OCI-LY3 (cell line): Measurements from ENCODE around the gene TBC1D1.

Experiments
- H2AFZ ChIP-seq: fragments of 200-600, 300-600 bp; shearing (Covaris generic); 2 replicates; pipeline ENCODE4 v1.6.0; 2014; ENCODE audit warnings: antibody characterized with exemption, low read depth, low read length
- H3K27ac ChIP-seq: fragments of 200-600, 300-600 bp; sonication (generic); 2 replicates; pipeline ENCODE4 v1.5.1; 2014; ENCODE audit warnings: mild to moderate bottlenecking, low read length, moderate library complexity, mixed read lengths
- H3K27me3 ChIP-seq: fragments of 200-600, 300-600 bp; sonication (generic); 2 replicates; pipeline ENCODE4 v1.6.1; 2014; ENCODE audit warnings: low read depth, low read length, mixed read lengths
- H3K36me3 ChIP-seq: fragments of 200-600, 300-600 bp; sonication (generic); replicated peaks from 2 replicates; pipeline ENCODE3; 2014; ENCODE audit warnings: low read depth, low read length, mixed read lengths
- H3K4me1 ChIP-seq: fragments of 300-600, 200-600 bp; sonication (generic); 2 replicates; pipeline ENCODE4 v1.6.1; 2014; ENCODE audit warnings: low read length, mixed read lengths
- H3K4me2 ChIP-seq: fragments of 200-600, 300-600 bp; sonication (generic); 2 replicates; pipeline ENCODE4 v1.6.1; 2014; ENCODE audit warnings: low read length, mixed read lengths
- H3K4me3 ChIP-seq: fragments of 300-600, 200-600 bp; sonication (generic); 2 replicates; pipeline ENCODE4 v1.5.1; 2014; ENCODE audit warnings: antibody characterized with exemption, mild to moderate bottlenecking, low read length, moderate library complexity
- H3K79me2 ChIP-seq: fragments of 300-600, 200-600 bp; shearing (Covaris generic); 2 replicates; pipeline ENCODE4 v1.6.1; 2014; ENCODE audit warnings: mild to moderate bottlenecking, low read length, mixed read lengths
- H3K9ac ChIP-seq: fragments of 300-600, 200-600 bp; shearing (Covaris generic); 2 replicates; pipeline ENCODE4 v1.6.0; 2014; ENCODE audit warnings: mild to moderate bottlenecking, low read length, moderate library complexity
- H3K9me3 ChIP-seq: fragments of 200-600, 300-600 bp; shearing (Covaris generic); 2 replicates; pipeline ENCODE4 v1.6.1; 2014; ENCODE audit warnings: low read length, mixed read lengths; ENCODE audit not compliant: insufficient read depth
- H4K20me1 ChIP-seq: fragments of 200-600, 300-600 bp; sonication (generic); 2 replicates; pipeline ENCODE4 v1.6.1; 2016; ENCODE audit warnings: low read length, mixed read lengths; ENCODE audit not compliant: insufficient read depth
- CTCF ChIP-seq: fragments of 200-600, 300-600 bp; sonication (generic); IDR thresholded peaks from 2 replicates; pipeline ENCODE4 v1.5.1; 2014; ENCODE audit warnings: antibody characterized with exemption, low read length, low read depth
- EZH2phosphoT487 ChIP-seq: fragments of 200-600 bp; shearing (Covaris generic); IDR thresholded peaks from 2 replicates; pipeline ENCODE4 v1.6.1; 2018; ENCODE audit warnings: antibody characterized with exemption, mixed run types, low read depth

TBC1D1 gene

GRCh38 chr4:37868238-37868637, 22.6 kb upstream of the TBC1D1 start:
- no peaks in the 10 kb centered on the region for H3K79me2 ChIP-seq
- no peak overlapping the region for H2AFZ ChIP-seq
- no peaks in the 10 kb centered on the region for H3K27me3 ChIP-seq
- no peaks in the 10 kb centered on the region for H3K9me3 ChIP-seq
- H3K4me1 ChIP-seq: no peaks in the 10 kb centered on the region
- no peak overlapping the region for H3K27ac ChIP-seq
- peaks cover 3% of the 10 kb centered on the region for H3K36me3 ChIP-seq
- no peak overlapping the region for H3K4me3 ChIP-seq
- no peak overlapping the region for H3K9ac ChIP-seq
- H3K4me2 ChIP-seq: no peak overlapping the region
- TF ChIP-seq CTCF (no peak), EZH2phosphoT487 (no peak)
- H4K20me1 ChIP-seq: no peaks in the 10 kb centered on the region

- Histone ChIP-seq H3K36me3 (no peaks in the 10 kb centered on the region), H3K4me3 (no peak overlapping the region), H3K4me2 (no peak overlapping the region), H3K79me2 (no peaks in the 10 kb centered on the region), H3K27me3 (no peaks in the 10 kb centered on the region), H3K27ac (no peak overlapping the region), H3K9ac (no peak overlapping the region), H2AFZ (no peak overlapping the region), H3K4me1 (no peaks in the 10 kb centered on the region), H3K9me3 (no peaks in the 10 kb centered on the region), H4K20me1 (no peaks in the 10 kb centered on the region)
- no peak for TF ChIP-seq EZH2phosphoT487
- TF ChIP-seq CTCF: no peak
These were observed 18.4 kb upstream of the TBC1D1 start for GRCh38 chr4:37872310-37872988.

- no peak overlapping the region for H3K27ac ChIP-seq
- no peaks in the 10 kb centered on the region for H3K79me2 ChIP-seq
- TF ChIP-seq EZH2phosphoT487 (no peak), CTCF (no peak)
These were observed 17.5 kb upstream of the TBC1D1 start for GRCh38 chr4:37873386-37873785.

GRCh38 chr4:37876156-37876555, 14.7 kb upstream of the TBC1D1 start:
- Histone ChIP-seq H2AFZ (no peak overlapping the region), H3K27me3 (no peaks in the 10 kb centered on the region), H3K79me2 (no peaks in the 10 kb centered on the region), H3K4me2 (no peak overlapping the region), H3K4me1 (peaks cover 3% of the 10 kb centered on the region), H3K4me3 (no peak overlapping the region), H4K20me1 (no peaks in the 10 kb centered on the region), H3K36me3 (no peaks in the 10 kb centered on the region), H3K9me3 (no peaks in the 10 kb centered on the region), H3K27ac (no peak overlapping the region), H3K9ac (no peak overlapping the region)
- TF ChIP-seq CTCF (no peak), EZH2phosphoT487 (no peak)

More at GRCh38 chr4:37873386-37873785, 17.5 kb upstream of the TBC1D1 start:
- H2AFZ ChIP-seq: no peak overlapping the region
- H4K20me1 ChIP-seq: no peaks in the 10 kb centered on the region
- H3K4me3 ChIP-seq: no peak overlapping the region
- no peak overlapping the region for H3K4me2 ChIP-seq
- H3K36me3 ChIP-seq: no peaks in the 10 kb centered on the region
- no peaks in the 10 kb centered on the region for H3K4me1 ChIP-seq
- no peaks in the 10 kb centered on the region for H3K27me3 ChIP-seq
- H3K9me3 ChIP-seq: no peaks in the 10 kb centered on the region
- no peak overlapping the region for H3K9ac ChIP-seq
